Suprapubic skin (tissue), 4 donors: ENCODE results near the gene STK38L.

ENCODE experiments used
- POLR2A ChIP-seq, 2 donors: fragments of 450-650 bp; IDR thresholded peaks; one replicate each; pipeline ENCODE4 v1.6.1; 2017; ENCODE audit warnings: antibody characterized with exemption in 2 of 2, mild to moderate bottlenecking in 2 of 2, moderate library complexity in 2 of 2
- POLR2AphosphoS5 ChIP-seq, 3 donors: sonication (generic); formaldehyde crosslinking; IDR thresholded peaks; one replicate each; pipeline ENCODE4 v1.6.1; 2017; ENCODE audit warnings: antibody characterized with exemption in 3 of 3
- TF ChIP-seq, protein P1 (sequence below), 2 donors: fragments of 200-600 bp in 1 of 2; fragments of 450-650 bp in 1 of 2; sonication (generic) in 1 of 2; IDR thresholded peaks; one replicate each; pipeline ENCODE4 v1.5.1; 2016 to 2019; ENCODE audit warnings: antibody characterized with exemption in 2 of 2, mild to moderate bottlenecking in 1 of 2, moderate library complexity in 1 of 2

- TF ChIP-seq, protein P1, sequence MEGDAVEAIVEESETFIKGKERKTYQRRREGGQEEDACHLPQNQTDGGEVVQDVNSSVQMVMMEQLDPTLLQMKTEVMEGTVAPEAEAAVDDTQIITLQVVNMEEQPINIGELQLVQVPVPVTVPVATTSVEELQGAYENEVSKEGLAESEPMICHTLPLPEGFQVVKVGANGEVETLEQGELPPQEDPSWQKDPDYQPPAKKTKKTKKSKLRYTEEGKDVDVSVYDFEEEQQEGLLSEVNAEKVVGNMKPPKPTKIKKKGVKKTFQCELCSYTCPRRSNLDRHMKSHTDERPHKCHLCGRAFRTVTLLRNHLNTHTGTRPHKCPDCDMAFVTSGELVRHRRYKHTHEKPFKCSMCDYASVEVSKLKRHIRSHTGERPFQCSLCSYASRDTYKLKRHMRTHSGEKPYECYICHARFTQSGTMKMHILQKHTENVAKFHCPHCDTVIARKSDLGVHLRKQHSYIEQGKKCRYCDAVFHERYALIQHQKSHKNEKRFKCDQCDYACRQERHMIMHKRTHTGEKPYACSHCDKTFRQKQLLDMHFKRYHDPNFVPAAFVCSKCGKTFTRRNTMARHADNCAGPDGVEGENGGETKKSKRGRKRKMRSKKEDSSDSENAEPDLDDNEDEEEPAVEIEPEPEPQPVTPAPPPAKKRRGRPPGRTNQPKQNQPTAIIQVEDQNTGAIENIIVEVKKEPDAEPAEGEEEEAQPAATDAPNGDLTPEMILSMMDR (IDR thresholded peaks at IDR 0.05): no peak
- no peak for TF ChIP-seq POLR2A (IDR thresholded peaks at IDR 0.05)
- TF ChIP-seq POLR2AphosphoS5 (IDR thresholded peaks at IDR 0.05): no peak
Observed at GRCh38 chr12:27271206-27271605, 27.1 kb downstream of the STK38L start.
